HG03135 (cell line): ENCODE results near the gene ZNF281.
A peak's percentile ranks its signal among the peaks of the same experiment; 100 is the strongest.

Source experiments
- ATAC-seq: cut with Tn5 transposase; IDR thresholded peaks from one replicate; pipeline ENCODE4 v1.9.1; 2021; ENCODE audit warnings: mild to moderate bottlenecking, moderate library complexity; ENCODE audit not compliant: unreplicated experiment

Gene ZNF281

GRCh38 chr1:200398373-200398772, 11.5 kb downstream of the ZNF281 start:
- no peak for ATAC-seq

GRCh38 chr1:200392625-200393185, 17.1 kb downstream of the ZNF281 start:
- no peak for ATAC-seq

- ATAC-seq: no peak
Observed at GRCh38 chr1:200391747-200392146, 18.1 kb downstream of the ZNF281 start.

GRCh38 chr1:200388791-200389190, 21.0 kb downstream of the ZNF281 start:
- ATAC-seq: no peak

DNA sequence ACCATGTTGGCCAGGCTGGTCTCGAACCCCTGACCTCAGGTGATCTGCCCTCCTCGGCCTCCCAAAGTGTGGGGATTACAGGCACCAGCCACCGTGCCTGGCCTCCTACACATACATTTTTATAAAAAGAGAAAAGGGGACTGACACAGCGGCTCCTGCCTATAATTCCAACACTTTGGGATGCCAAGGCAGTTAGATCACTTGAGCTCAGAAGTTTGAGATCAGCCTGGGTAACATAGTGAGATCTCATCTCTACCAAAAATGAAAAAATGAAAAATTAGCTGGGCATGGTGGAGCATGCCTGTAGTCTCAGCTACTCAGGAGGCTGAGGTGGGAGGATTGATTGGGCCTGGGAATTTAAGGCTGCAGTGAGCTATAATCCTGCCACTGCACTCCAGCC, 23.4 kb downstream of the ZNF281 start:
- no peak for ATAC-seq

DNA sequence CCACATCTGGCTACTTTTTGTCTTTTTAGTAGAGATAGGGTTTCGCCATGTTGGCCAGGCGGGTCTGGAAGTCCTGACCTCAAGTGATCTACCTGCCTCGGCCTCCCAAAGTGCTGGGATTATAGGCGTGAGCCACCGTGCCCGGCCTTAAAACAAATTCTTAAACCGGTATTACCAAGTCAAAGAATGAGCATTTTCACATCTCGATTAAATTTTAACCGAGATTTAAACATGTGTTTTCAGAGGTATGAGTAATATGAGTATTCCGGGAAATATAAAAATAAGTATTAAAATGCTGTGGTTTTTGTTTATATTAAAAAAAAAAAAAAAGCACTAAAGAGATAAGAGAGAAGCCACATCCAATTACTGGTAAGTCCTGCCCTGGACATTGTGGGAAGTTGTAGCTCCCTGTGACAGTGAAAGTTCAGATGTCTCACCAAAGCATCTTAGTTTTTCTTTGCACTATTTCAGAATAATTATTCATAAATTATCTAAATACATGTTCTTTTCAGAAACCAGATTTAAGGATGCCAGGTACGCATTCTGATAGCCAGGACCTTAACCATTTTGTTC, 24.9 kb downstream of the ZNF281 start:
- no peak for ATAC-seq

DNA sequence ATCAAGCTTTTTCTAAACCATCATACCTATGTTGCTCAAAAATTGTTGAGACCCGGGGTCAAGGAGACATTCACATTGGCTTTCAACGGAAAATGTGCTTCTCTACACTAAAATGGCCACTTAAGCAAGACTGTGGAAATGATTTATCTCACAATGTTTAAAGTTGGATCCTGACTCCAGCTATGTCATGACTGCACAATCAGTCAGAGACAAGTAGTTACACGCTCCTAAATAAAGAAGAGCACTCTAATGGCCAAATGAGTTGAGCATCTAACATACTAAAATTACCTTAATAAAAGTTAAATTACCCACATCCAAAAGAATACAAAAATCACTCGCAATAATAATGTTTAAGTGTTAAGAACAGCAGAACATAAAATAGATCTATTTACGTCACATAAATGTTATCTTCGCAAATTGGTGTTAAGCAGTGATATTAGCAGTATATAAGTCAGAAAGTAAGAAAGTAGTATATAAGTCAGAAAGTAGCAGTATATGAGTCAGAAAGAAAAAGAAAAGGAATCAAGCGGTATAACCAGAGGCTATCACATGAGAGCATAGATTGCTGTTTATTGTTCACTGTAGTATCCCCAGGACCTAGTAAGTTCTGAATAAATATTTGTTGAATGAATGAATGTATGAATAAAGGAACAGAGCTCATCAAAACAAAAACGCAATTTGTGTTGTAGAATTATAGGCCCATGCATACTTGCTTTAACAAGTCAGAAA, 28.4 kb downstream of the ZNF281 start:
- ATAC-seq: no peak

GRCh38 chr1:200380589-200381021, 29.2 kb downstream of the ZNF281 start:
- peak; percentile 71 for ATAC-seq

DNA sequence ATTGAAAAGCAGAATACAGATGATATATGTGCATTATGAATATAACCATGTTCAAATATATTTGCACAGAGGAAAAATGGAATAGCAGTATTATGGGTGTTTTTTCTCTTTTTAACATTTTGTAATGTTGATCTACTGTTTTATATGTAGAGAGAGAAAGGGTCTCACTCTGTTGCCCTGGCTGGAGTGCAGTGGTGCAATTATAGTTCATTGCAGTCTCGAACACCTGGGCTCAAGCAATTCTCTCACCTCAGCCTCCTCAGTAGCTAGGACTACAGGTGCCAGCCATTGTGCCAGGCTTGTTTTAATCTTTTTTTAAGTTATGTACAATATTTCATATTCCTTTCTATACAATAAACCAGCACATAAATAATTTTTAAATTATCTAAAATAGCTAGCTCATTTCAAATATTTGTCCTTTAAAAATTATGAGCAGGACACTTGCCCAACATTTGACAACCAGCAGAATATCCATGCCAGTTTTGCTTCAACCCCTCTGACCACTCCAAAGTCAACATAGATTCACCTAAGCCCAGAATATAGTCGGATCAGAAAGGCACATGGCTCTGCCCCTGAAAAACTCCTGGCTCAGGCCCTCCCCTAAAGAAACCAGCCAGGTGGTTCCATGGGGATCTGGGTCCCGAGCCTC, 29.8 kb downstream of the ZNF281 start:
- ATAC-seq: no peak

- no peak for ATAC-seq
Observed at GRCh38 chr1:200379432-200379757, 30.4 kb downstream of the ZNF281 start.

DNA sequence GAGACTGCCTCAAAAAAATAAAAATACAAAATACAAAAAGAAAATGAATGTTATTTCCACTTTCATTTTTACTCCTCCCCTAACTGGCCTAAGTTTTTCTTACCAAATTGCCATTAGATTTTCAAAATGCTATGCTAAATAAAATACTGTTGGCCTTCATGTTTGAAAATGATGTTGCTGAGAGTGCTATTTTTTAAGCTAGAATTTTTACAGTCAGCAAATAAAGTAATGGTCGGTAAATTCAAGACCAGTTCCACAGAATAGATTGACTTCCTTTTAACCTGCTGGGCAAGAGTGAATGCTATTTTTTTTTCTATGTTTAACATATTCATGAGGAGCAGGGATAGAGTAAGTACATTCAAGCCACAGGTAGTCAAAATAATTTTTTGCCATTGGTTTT, 31.7 kb downstream of the ZNF281 start:
- ATAC-seq: no peak

GRCh38 chr1:200376528-200376927, 33.3 kb downstream of the ZNF281 start:
- no peak for ATAC-seq

GRCh38 chr1:200374569-200375295, 35.1 kb downstream of the ZNF281 start:
- ATAC-seq: no peak

GRCh38 chr1:200373811-200374231, 36.0 kb downstream of the ZNF281 start:
- ATAC-seq: no peak

GRCh38 chr1:200372885-200373181, 37.0 kb downstream of the ZNF281 start:
- ATAC-seq: no peak

DNA sequence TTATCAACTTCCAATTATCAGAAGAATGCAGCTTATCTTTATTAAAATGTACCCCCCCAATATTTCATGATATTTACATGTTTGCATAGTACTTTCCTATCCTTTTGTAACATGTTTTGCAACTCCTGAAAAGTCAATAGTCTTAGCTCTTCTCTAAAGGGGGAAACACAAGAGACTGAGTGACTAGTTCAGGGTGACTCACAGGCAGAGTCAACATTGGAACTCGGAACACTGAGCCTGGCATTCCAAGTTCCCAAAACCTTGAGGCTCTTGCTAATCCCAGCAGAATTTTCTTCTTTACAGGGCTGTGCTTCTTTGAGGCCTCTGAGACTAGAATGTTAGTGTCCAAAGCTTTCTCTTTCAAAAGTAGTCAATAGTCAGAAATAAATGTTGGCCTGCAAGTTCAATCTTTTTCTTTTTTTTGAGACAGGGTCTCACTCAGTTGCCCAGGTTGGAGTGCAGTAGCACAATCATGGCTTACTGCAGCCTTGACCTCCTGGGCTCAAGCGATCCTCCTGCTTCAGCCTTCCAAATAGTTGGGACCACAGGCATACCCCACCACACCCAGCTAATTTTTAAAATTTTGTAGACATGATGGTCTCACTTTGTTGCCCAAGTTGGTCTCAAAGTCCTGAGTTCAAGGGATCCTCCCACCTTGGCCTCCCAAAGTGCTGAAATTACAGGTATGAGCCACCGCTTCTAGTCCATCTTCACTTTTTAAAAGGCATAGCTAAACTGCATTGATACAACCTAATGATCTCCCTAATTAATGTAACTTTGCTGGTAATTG, 37.5 kb downstream of the ZNF281 start:
- no peak for ATAC-seq

GRCh38 chr1:200369706-200370105, 40.1 kb downstream of the ZNF281 start:
- no peak for ATAC-seq

GRCh38 chr1:200369131-200369530, 40.7 kb downstream of the ZNF281 start:
- no peak for ATAC-seq

- ATAC-seq: no peak
Observed at GRCh38 chr1:200368556-200368955, 41.3 kb downstream of the ZNF281 start.

DNA sequence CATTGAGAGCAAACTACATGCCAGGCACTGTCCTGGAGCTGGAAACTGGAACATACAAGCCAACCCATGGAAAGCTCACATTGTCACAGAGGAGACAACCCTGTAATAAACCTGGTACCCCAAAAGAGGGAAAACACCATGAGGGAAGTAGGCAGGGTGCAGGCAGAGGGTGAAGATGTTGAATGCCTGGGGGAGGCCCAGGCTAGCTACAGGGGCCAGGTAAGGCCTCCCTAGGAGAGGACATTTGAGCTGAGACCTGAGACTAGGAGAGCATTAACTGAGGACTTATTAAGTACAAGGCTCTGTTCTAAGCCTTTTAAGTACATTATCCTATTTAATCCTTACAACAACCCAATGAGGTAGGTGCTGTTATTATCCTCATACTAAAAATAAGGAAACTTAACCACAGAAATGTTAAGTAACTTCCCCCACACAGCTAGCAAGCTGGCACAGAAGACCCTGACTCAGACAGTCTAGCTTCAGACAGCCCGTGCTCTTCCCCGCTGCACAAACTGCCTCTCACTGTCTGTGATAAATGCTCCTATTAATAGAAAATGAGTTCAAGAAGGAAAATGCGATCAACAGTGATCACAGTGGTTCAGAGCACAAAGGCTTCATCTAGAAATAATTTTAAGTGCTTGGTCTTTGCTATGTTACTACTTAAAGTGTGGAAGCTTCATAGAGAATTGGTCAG, 41.8 kb downstream of the ZNF281 start:
- ATAC-seq: no peak
